CD4-positive, alpha-beta T cell treated with Interleukin-15 for 4 hours (primary cell): ENCODE measurements around the gene AKT3.

Experiments
- DNase-seq: peaks from one replicate; pipeline ENCODE4 v3.0.0-alpha.2; 2020; ENCODE audit warnings: low spot score

The AKT3 gene

DNA sequence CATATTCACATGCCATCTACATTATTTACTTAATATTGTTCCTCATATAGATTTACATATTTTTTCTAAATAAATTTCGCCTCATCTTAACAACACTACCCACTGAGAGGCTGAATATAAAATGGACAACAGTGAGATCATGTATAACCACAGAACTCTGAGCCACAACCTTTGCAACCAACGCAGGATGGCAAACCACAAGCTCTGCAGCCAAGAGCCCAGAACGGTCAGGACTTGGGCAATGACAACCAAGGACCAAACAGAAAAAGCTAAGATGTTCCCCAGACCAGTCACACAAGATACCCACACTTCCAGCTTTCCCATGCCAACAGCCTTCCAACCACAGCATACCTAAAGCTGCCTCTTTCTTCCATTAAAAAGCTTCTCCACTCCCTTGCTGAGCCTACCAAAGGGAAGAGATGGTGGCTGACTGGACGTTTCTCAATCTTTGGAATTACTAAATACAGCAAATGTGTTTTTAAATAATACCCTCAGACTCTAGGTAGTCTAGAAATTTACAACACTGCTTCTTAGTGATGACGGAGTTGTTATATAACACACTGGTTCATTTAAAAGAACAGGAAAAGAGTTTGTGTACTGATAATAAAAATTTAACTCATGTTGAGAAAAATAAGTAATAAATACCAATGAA lies 117.9 kb downstream of the AKT3 start:
- DNase-seq: no peak

- no peak for DNase-seq
Measured at GRCh38 chr1:243731301-243731891, 118.6 kb downstream of the AKT3 start.

DNA sequence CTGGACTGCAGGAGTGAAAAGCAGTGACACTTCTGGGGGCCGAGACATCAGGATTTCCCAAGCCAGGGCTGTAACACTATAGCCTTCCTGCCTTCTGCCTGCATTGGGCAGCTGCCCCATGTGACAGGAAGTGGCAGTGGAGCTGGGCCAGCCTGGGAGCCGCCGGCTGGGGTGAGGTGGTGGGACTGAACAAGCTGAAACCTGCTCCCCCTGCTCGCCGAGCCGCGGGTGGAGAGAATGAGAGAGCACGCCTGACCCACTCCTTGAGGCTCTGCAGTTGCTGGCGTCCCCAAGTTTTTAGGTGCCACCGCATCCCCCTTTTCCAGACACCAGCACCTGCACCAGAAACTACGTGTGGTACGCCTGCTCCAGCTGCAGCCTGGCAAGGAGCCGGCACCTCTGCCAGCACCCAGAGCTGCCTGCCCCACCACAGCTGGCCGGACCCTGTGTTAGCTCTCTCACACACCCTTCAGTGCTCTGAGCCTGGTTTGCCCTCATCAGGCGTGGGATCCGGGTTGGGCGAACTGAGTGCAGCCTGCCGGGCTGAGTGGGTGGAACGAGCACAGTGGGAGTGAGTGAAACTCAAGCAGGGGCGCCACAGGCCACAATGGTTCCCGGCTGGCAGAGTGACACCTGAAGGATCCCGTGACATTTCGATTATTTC lies 119.4 kb downstream of the AKT3 start:
- DNase-seq: no peak

GRCh38 chr1:243729956-243730355 lies 120.1 kb downstream of the AKT3 start:
- no peak for DNase-seq

DNA sequence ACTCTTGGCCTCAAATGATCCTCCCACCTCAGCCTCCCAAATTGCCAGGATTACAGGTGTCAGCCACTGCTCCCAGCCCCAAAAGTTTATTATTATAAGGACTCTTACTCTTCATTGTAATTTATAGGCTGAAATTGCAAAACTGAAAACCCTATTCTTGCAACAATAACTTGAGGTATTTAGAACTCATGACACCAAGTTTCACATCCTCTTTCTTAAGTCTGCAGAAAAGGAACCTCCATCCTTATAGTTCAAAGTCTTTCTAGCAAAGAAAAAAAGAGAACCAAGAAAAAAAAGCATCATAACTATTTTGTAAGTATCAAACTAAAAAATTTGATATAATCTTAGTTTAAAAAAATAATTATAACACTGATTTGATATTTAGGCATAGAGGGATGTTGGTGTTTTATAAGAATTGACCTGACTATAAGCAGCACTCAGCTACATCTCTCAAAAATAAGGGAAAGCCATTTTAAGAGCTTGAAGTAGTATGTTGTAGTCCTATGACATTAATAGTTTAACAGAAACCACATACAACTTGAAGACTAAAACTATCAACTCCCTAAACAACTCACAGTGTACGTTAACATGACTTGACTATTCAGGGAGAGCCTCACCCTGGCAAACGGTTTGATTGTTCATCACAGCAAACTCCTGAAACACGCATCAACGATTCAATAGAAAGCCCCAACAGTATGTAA lies 122.4 kb downstream of the AKT3 start:
- no peak for DNase-seq

DNA sequence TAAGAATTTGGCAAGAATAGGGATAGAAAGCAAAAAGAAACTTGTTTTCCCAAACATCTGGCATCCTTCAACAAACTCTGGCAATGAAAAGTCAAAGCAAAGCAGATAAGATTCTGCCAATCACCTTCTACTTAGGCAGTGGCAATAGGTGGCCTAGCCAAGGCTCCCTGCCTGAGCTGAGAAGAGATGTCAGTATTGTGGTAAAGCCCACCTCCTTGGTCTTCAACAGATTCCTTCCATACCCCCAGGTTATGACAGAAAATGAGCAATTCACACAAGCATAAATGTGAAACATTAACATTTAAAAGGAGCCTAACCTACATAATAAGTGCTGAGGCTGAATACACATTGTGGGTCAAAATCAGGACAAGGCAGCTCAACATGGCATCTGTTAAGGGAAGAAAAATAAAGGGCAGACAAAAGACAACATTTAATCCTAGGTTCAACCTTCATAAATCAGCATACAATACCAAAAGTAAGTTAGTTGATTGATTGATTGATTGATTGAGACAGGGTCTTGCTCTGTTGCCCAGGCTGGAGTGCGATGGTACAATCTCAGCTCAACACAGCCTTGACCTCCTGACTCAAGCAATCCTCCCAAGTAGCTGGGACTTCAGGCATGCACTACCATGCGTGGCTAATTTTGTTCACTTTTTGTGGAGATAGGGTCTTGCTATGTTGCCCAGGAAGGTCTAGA lies 123.1 kb downstream of the AKT3 start:
- no peak for DNase-seq

- DNase-seq: no peak
Measured at GRCh38 chr1:243725846-243726245, 124.2 kb downstream of the AKT3 start.

- DNase-seq: no peak
Measured at GRCh38 chr1:243725075-243725474, 125.0 kb downstream of the AKT3 start.

- no peak for DNase-seq
Measured at GRCh38 chr1:243723458-243724043, 126.5 kb downstream of the AKT3 start.

DNA sequence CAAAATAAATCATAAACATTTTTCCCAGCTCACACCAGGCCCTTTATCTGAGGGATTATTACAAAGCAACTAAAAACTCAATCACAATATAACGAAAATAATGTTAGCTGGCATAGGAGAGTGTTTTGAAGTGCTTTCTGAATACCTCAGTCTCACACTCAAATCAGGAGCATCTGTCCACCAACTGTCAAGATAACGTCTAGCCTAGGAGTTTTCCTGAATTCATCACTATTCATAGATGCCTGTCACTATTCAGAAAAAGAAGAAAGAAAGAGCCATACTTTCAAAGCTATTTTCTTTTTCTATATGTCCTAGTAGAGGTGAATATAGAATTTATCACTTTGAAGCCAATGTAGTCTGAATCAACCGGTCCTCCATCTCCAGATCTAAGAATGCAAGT lies 127.0 kb downstream of the AKT3 start:
- no peak for DNase-seq

GRCh38 chr1:243719476-243719875 lies 130.6 kb downstream of the AKT3 start:
- no peak for DNase-seq

GRCh38 chr1:243718893-243719292 lies 131.2 kb downstream of the AKT3 start:
- DNase-seq: no peak

- DNase-seq: no peak
Measured at GRCh38 chr1:243718022-243718421, 132.0 kb downstream of the AKT3 start.

DNA sequence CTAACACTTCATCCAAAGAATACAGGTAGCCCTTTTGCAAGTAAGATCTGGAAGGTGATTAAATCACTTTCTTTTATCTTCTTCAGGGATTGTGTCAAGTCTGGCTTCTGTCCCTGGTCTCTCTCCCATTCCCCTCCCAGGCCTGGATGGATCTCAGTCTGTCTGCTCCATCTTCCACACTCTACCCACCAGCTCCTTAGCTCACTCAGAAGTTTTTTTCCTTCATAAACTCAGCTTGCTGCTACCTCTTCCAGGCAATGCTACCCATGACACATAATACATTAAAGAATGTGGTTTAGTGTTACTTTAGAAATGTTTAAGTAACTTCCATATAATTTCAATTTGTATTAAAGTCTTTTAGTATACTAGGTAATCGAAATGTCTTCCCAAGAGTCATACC lies 133.1 kb downstream of the AKT3 start:
- no peak for DNase-seq

- DNase-seq: no peak
Measured at GRCh38 chr1:243715285-243715684, 134.8 kb downstream of the AKT3 start.

DNA sequence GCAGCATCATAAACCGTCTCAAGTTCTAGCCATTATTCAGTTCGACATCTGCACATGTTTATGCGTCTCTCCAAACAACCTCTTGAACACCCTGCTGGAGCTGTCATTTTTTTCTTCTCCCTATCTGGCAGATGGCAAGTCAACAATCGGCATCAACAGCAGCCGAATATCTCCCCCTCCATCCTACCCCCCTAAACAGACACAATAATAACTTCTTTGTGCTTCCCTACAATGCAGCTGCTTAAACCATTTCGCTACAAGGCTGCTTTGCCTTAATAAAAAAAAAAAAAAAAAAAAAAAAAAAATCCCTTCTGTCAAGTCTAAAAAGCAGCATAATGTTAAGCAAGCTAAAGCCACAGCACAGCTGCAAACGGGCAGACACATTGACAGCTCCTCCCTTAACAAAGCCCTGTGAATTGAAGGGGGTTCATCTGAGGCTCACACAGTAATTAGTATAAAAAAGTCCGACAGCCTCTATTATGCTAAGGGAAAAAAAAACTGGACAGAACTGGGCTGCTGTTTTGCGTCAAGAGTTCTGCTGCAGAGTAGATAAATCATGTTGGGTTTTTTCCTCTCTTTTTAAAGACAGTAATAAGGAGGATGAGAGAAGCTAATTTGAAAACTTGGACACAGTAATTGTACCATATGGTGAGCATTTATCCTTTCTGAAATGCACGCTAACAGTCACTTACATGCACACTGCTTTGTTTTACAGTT lies 136.4 kb downstream of the AKT3 start:
- no peak for DNase-seq

- DNase-seq: no peak
Measured at GRCh38 chr1:243712941-243713340, 137.1 kb downstream of the AKT3 start.

GRCh38 chr1:243712242-243712641 lies 137.8 kb downstream of the AKT3 start:
- no peak for DNase-seq

GRCh38 chr1:243710467-243710866 lies 139.6 kb downstream of the AKT3 start:
- no peak for DNase-seq

DNA sequence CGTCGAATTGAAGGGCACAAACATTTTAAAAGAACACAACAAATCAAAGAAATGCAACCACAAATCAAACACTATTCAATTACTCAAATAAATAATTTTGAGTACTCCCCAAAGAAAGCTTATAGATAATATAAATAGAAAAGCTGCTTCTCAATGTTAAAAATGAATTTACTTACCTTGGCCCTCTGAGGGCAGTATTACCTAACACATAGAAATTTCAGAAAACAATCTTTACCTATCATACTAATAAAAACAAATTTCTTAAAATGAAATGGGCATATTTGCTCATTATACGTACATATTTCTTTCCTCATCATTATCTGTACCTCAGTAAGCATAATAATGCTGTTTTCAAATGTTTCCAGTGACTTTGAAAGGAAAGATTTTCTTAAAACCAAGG lies 141.8 kb downstream of the AKT3 start:
- no peak for DNase-seq

- DNase-seq: no peak
Measured at GRCh38 chr1:243706563-243706962, 143.5 kb downstream of the AKT3 start.
